WTC11 (cell line): ENCODE data around the gene AUP1. TPM values are rescaled to one million over a fixed set of nuclear protein-coding genes. Genes with fewer than 3 reads are reported as not detected.

Source experiments
- ATAC-seq: fragments of 200-7000 bp; cut with Tn5 transposase; 2 replicates; pipeline ENCODE4 v1.10.0; 2021; ENCODE audit warnings: mild to moderate bottlenecking, moderate library complexity
- CTCF ChIA-PET: fragments of 300-600 bp; sonication (Branson Sonifier 250); formaldehyde crosslinking; loops from one replicate; lab custom pipeline; 2021; ENCODE audit warnings: antibody characterized with exemption; lab: Charles Lee
- POLR2A ChIA-PET: fragments of 350-600 bp; sonication (Branson Sonifier 250); formaldehyde crosslinking; loops from one replicate; lab custom pipeline; 2021; ENCODE audit warnings: antibody characterized with exemption; lab: Charles Lee
- DNase-seq: peaks from one replicate; pipeline ENCODE4 v3.0.0; 2021; ENCODE audit warnings: low spot score
- H3K27ac Mint-ChIP-seq: 2 replicates; pipeline ENCODE4 v1.8.0; 2021; ENCODE audit warnings: mixed read lengths
- H3K27me3 Mint-ChIP-seq: 2 replicates; pipeline ENCODE4 v1.8.0; 2021; ENCODE audit warnings: low read depth, mild to moderate bottlenecking, moderate library complexity, mixed read lengths
- H3K36me3 Mint-ChIP-seq: 2 replicates; pipeline ENCODE4 v1.8.0; 2021; ENCODE audit warnings: mixed read lengths
- H3K4me1 Mint-ChIP-seq: 2 replicates; pipeline ENCODE4 v1.8.0; 2022; ENCODE audit warnings: mixed read lengths
- H3K4me3 Mint-ChIP-seq: 2 replicates; pipeline ENCODE4 v1.8.0; 2021; ENCODE audit warnings: mild to moderate bottlenecking, moderate library complexity, mixed read lengths
- H3K9me3 Mint-ChIP-seq: 2 replicates; pipeline ENCODE4 v1.8.0; 2021; ENCODE audit warnings: mixed read lengths
- CBFB ChIP-seq: sonication (generic); formaldehyde crosslinking; IDR thresholded peaks from 2 replicates; pipeline ENCODE4 v1.8.1; 2022; ENCODE audit warnings: mild to moderate bottlenecking, low read depth, missing genetic modification reagents
- ELF4 ChIP-seq: sonication (generic); formaldehyde crosslinking; IDR thresholded peaks from 2 replicates; pipeline ENCODE4 v1.8.1; 2022; ENCODE audit warnings: low read depth, mild to moderate bottlenecking, moderate library complexity, missing genetic modification reagents
- EMX1 ChIP-seq: fragments of 250-450 bp; sonication (Bioruptor Pico); IDR thresholded peaks from 2 replicates; pipeline ENCODE4 v1.8.0; 2021; ENCODE audit warnings: mild to moderate bottlenecking
- ETV6 ChIP-seq: sonication (generic); formaldehyde crosslinking; IDR thresholded peaks from 2 replicates; pipeline ENCODE4 v1.8.1; 2022; ENCODE audit warnings: mild to moderate bottlenecking, missing genetic modification reagents
- GABPB1 ChIP-seq: sonication (generic); formaldehyde crosslinking; IDR thresholded peaks from 2 replicates; pipeline ENCODE4 v1.8.1; 2023; ENCODE audit warnings: mild to moderate bottlenecking, missing genetic modification reagents
- KAT7 ChIP-seq: sonication (generic); formaldehyde crosslinking; IDR thresholded peaks from 2 replicates; pipeline ENCODE4 v1.8.1; 2023; ENCODE audit warnings: missing genetic modification reagents, mild to moderate bottlenecking, borderline replicate concordance
- NR2C2 ChIP-seq: sonication (generic); formaldehyde crosslinking; IDR thresholded peaks from 2 replicates; pipeline ENCODE4 v1.8.0; 2022; ENCODE audit warnings: mild to moderate bottlenecking, missing genetic modification reagents
- SP1 ChIP-seq: sonication (generic); formaldehyde crosslinking; conservative IDR thresholded peaks from 2 replicates; pipeline ENCODE4 v1.8.1; 2022; ENCODE audit warnings: missing genetic modification reagents
- TCF7 ChIP-seq: sonication (generic); formaldehyde crosslinking; IDR thresholded peaks from 2 replicates; pipeline ENCODE4 v1.8.0; 2022; ENCODE audit warnings: mild to moderate bottlenecking, low read depth, missing genetic modification reagents, moderate library complexity
- USF2 ChIP-seq: sonication (generic); formaldehyde crosslinking; IDR thresholded peaks from 2 replicates; pipeline ENCODE4 v1.8.1; 2023; ENCODE audit warnings: mild to moderate bottlenecking, missing genetic modification reagents, moderate library complexity
- ZNF121 ChIP-seq: sonication (generic); formaldehyde crosslinking; IDR thresholded peaks from 2 replicates; pipeline ENCODE4 v1.8.0; 2023; ENCODE audit warnings: missing genetic modification reagents
- ZNF232 ChIP-seq: sonication (generic); formaldehyde crosslinking; IDR thresholded peaks from 2 replicates; pipeline ENCODE4 v1.8.0; 2022; ENCODE audit warnings: mild to moderate bottlenecking, missing genetic modification reagents
- ZNF416 ChIP-seq: fragments of 250-450 bp; sonication (Bioruptor Pico); IDR thresholded peaks from 2 replicates; pipeline ENCODE4 v1.9.0; 2021; ENCODE audit warnings: mild to moderate bottlenecking, inconsistent platforms
- total RNA-seq: library from RNA; stranded (reverse); gene quantifications from 3 replicates; pipeline ENCODE4 v1.2.3, GENCODE V29; 2021
- TF ChIP-seq, protein P1 (sequence below): sonication (generic); formaldehyde crosslinking; IDR thresholded peaks from 2 replicates; pipeline ENCODE4 v1.8.0; 2023; ENCODE audit warnings: missing genetic modification reagents, mild to moderate bottlenecking, borderline replicate concordance
- TF ChIP-seq, protein P2 (sequence below): sonication (generic); formaldehyde crosslinking; IDR thresholded peaks from 2 replicates; pipeline ENCODE4 v1.8.1; 2022; ENCODE audit warnings: low read depth, mild to moderate bottlenecking, moderate library complexity, missing genetic modification reagents, borderline replicate concordance
- TF ChIP-seq, protein P3 (sequence below): sonication (generic); formaldehyde crosslinking; IDR thresholded peaks from 2 replicates; pipeline ENCODE4 v1.8.1; 2023; ENCODE audit warnings: mild to moderate bottlenecking, moderate library complexity, missing genetic modification reagents

The AUP1 gene
- total RNA-seq, 1 experiment from 2014 or later = 84.9 TPM

GRCh38 chr2:74529357-74530238, at the start of gene AUP1, which contains the start of gene HTRA2 (continued):
- TF ChIP-seq, protein P1, sequence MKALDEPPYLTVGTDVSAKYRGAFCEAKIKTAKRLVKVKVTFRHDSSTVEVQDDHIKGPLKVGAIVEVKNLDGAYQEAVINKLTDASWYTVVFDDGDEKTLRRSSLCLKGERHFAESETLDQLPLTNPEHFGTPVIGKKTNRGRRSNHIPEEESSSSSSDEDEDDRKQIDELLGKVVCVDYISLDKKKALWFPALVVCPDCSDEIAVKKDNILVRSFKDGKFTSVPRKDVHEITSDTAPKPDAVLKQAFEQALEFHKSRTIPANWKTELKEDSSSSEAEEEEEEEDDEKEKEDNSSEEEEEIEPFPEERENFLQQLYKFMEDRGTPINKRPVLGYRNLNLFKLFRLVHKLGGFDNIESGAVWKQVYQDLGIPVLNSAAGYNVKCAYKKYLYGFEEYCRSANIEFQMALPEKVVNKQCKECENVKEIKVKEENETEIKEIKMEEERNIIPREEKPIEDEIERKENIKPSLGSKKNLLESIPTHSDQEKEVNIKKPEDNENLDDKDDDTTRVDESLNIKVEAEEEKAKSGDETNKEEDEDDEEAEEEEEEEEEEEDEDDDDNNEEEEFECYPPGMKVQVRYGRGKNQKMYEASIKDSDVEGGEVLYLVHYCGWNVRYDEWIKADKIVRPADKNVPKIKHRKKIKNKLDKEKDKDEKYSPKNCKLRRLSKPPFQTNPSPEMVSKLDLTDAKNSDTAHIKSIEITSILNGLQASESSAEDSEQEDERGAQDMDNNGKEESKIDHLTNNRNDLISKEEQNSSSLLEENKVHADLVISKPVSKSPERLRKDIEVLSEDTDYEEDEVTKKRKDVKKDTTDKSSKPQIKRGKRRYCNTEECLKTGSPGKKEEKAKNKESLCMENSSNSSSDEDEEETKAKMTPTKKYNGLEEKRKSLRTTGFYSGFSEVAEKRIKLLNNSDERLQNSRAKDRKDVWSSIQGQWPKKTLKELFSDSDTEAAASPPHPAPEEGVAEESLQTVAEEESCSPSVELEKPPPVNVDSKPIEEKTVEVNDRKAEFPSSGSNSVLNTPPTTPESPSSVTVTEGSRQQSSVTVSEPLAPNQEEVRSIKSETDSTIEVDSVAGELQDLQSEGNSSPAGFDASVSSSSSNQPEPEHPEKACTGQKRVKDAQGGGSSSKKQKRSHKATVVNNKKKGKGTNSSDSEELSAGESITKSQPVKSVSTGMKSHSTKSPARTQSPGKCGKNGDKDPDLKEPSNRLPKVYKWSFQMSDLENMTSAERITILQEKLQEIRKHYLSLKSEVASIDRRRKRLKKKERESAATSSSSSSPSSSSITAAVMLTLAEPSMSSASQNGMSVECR (CRISPR knock-in tag) = no peak
- TF ChIP-seq TCF7 (CRISPR knock-in tag) (no peak), USF2 (CRISPR knock-in tag) (no peak; the same call in 1 of the 2 replicates), GABPB1 (CRISPR knock-in tag) (peak; percentile 73), CBFB (CRISPR knock-in tag) (peak; percentile 77; the same call in 1 of the 2 replicates), ZNF232 (CRISPR knock-in tag) (peak; percentile 78; the same call in 1 of the 2 replicates), NR2C2 (peak; percentile 76), KAT7 (CRISPR knock-in tag) (0 out of 2 replicates have a peak, but pooled peaks have one; percentile 80), ELF4 (0 out of 2 replicates have a peak, but pooled peaks have one; percentile 67), ZNF416 (CRISPR knock-in tag) (peak; percentile 81; the same call in 1 of the 2 replicates), EMX1 (CRISPR knock-in tag) (no peak), SP1 (CRISPR knock-in tag) (peak; percentile 95)
- TF ChIP-seq, protein P2, sequence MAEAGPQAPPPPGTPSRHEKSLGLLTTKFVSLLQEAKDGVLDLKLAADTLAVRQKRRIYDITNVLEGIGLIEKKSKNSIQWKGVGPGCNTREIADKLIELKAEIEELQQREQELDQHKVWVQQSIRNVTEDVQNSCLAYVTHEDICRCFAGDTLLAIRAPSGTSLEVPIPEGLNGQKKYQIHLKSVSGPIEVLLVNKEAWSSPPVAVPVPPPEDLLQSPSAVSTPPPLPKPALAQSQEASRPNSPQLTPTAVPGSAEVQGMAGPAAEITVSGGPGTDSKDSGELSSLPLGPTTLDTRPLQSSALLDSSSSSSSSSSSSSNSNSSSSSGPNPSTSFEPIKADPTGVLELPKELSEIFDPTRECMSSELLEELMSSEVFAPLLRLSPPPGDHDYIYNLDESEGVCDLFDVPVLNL (CRISPR knock-in tag) = no peak
- TF ChIP-seq, protein P3, sequence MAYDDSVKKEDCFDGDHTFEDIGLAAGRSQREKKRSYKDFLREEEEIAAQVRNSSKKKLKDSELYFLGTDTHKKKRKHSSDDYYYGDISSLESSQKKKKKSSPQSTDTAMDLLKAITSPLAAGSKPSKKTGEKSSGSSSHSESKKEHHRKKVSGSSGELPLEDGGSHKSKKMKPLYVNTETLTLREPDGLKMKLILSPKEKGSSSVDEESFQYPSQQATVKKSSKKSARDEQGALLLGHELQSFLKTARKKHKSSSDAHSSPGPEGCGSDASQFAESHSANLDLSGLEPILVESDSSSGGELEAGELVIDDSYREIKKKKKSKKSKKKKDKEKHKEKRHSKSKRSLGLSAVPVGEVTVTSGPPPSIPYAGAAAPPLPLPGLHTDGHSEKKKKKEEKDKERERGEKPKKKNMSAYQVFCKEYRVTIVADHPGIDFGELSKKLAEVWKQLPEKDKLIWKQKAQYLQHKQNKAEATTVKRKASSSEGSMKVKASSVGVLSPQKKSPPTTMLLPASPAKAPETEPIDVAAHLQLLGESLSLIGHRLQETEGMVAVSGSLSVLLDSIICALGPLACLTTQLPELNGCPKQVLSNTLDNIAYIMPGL (CRISPR knock-in tag) = peak; percentile 91; the same call in 1 of the 2 replicates

DNA sequence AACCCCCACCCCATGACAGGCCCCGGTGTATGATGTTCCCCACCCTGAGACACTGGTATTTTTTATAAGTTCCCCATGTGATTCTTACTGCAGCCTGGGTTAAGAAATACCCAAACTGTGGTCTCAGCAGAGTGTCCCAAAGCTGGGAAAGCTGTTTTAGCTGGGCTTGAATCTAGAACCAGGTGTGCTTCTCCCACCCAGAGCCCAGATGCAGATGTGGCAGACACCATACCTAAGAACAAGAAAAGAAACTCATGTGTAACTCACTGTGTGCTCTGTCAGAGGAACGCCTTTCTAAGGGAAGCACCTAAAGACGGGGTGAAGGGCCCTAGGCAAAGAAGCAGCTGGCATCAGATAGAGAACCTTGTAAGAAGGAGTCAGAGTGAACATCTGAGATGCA, 48.9 kb upstream of the AUP1 start:
- TF ChIP-seq ETV6 (CRISPR knock-in tag) = no peak
- no peak for TF ChIP-seq ZNF121 (CRISPR knock-in tag)
- CTCF ChIA-PET = interaction anchor here (1.2 kb wide), 1 partner anchor 11 kb away, joined by 3 read pairs; no protein-coding TSS in a partner anchor
- no peak for ATAC-seq

More for the DNA sequence above, 48.9 kb upstream of the AUP1 start:
- Mint-ChIP-seq H3K27ac (no peak overlapping the region), H3K4me1 (peaks cover 10% of the 10 kb centered on the region), H3K4me3 (no peak overlapping the region), H3K27me3 (peaks cover 23% of the 10 kb centered on the region), H3K9me3 (no peaks in the 10 kb centered on the region), H3K36me3 (no peaks in the 10 kb centered on the region)
- DNase-seq = no peak
- POLR2A ChIA-PET = no interaction called here
